ENCODE data around the gene SCN10A. TPM values are rescaled to one million over a fixed set of nuclear protein-coding genes. Genes with fewer than 3 reads are reported as not detected.
A peak's percentile ranks its signal among the peaks of the same experiment; 100 is the strongest.

The SCN10A gene
- total and polyA plus RNA-seq, 9 of the 15 experiments (the other 6 are each of a cell fraction or from before 2014, with no cell fraction given), result not detected

DNA sequence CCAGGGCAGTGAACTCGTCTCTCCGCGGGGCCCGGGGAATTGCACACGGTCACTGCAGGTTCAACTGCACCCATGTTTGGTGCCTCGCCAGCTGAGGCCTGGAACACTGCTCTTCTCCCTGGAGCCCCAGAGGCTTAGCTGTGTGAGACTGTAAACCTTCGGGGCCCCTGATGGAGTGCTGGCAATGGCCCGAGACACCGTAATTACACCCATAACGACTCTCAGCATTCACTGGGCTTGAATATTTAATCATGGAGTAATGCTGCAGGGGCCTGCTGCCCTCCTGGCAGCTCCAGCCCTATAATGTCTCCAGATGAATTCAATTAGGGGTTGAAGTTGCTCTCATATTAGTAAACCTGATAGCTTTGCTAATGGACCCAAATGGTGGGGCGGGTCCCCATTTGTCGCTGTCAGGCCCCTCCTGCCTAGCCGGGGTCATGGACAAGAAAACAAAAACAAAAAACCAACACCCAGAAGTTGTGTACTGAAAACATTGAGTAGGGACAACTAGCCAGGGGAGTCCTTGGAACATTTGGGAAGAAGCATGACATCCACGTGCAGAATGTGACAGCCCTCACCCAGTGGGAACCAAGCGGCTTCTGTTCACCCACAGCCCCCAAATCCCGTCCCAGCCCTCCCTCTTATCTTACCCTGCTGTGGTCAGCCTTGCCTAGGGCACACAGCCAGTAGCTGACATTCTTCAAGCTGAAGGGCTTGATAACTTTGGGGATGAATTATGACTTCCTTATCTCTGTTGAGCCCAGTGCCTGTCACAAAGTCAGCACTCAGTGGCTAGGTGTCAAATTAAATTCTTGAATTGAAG, 92.2 kb downstream of the SCN10A start (continued):
- TF ChIP-seq ZBTB11 (CRISPR knock-in tag; IDR thresholded peaks at IDR 0.05), result peak in 1 of 3 experiments; percentile 66; a peak in 2 of 6 replicates
- peak; percentile 1; the same call in 1 of the 2 replicates for TF ChIP-seq MAFF (IDR thresholded peaks at IDR 0.05; ENCODE audit: low read length)
- peak; percentile 87 for TF ChIP-seq SMAD4 (CRISPR knock-in tag; conservative IDR thresholded peaks at IDR 0.05)
- TF ChIP-seq TEAD1 (CRISPR knock-in tag; IDR thresholded peaks at IDR 0.05), result peak in 1 of 2 experiments; percentile 97; a peak in 2 of 4 replicates
- 0 out of 2 replicates have a peak, but pooled peaks have one; percentile 17 for TF ChIP-seq HIVEP1 (CRISPR knock-in tag; IDR thresholded peaks at IDR 0.05)
- TF ChIP-seq SREBF2 (CRISPR knock-in tag; IDR thresholded peaks at IDR 0.05), result no peak
- peak in 1 of 2 experiments; percentile 49 for TF ChIP-seq E2F6 (IDR thresholded peaks at IDR 0.05; ENCODE audit: borderline replicate concordance in 1 of 2, extremely low read depth in 1 of 2, insufficient read depth in 1 of 2, insufficient read length in 1 of 2, low read depth in 1 of 2, low read length in 1 of 2, poor library complexity in 1 of 2, severe bottlenecking in 1 of 2)
- TF ChIP-seq, protein P1, sequence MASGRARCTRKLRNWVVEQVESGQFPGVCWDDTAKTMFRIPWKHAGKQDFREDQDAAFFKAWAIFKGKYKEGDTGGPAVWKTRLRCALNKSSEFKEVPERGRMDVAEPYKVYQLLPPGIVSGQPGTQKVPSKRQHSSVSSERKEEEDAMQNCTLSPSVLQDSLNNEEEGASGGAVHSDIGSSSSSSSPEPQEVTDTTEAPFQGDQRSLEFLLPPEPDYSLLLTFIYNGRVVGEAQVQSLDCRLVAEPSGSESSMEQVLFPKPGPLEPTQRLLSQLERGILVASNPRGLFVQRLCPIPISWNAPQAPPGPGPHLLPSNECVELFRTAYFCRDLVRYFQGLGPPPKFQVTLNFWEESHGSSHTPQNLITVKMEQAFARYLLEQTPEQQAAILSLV (tag; IDR thresholded peaks at IDR 0.05), result 0 out of 2 replicates have a peak, but pooled peaks have one; percentile 11
- peak; percentile 97 for TF ChIP-seq HDAC2 (IDR thresholded peaks at IDR 0.05)
- TF ChIP-seq, protein P2, sequence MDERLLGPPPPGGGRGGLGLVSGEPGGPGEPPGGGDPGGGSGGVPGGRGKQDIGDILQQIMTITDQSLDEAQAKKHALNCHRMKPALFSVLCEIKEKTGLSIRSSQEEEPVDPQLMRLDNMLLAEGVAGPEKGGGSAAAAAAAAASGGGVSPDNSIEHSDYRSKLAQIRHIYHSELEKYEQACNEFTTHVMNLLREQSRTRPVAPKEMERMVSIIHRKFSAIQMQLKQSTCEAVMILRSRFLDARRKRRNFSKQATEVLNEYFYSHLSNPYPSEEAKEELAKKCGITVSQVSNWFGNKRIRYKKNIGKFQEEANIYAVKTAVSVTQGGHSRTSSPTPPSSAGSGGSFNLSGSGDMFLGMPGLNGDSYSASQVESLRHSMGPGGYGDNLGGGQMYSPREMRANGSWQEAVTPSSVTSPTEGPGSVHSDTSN (CRISPR knock-in tag; IDR thresholded peaks at IDR 0.05; ENCODE audit: low read depth), result peak; percentile 75
- TF ChIP-seq, protein P2 (tag; conservative IDR thresholded peaks at IDR 0.05; ENCODE audit: low read depth), result peak; percentile 99
- TF ChIP-seq CREB1 (IDR thresholded peaks at IDR 0.05), result peak; percentile 77; the same call in 1 of the 2 replicates
- no peak for TF ChIP-seq CREB1 (CRISPR knock-in tag; IDR thresholded peaks at IDR 0.05)
- TF ChIP-seq NFE2 (IDR thresholded peaks at IDR 0.05; ENCODE audit: low read depth), result peak; percentile 65
- peak; percentile 80 for TF ChIP-seq ZNF395 (CRISPR knock-in tag; IDR thresholded peaks at IDR 0.05)
- TF ChIP-seq ZNF551 (CRISPR knock-in tag; IDR thresholded peaks at IDR 0.05), result no peak
